IPS DF 6.9 (cell line): ENCODE measurements around the gene TTR.

Experiments
- DNase-seq: peaks from one replicate; pipeline ENCODE4 v3.0.0-alpha.2; 2013; ENCODE audit warnings: low read depth, low spot score
- H3K27ac ChIP-seq: one replicate; pipeline ENCODE4 v1.5.1; 2013; ENCODE audit warnings: low read length, control low read depth
- H3K27me3 ChIP-seq: 2 replicates; pipeline ENCODE4 v1.6.1; 2013; ENCODE audit warnings: mild to moderate bottlenecking, low read length; ENCODE audit not compliant: control insufficient read depth, insufficient read depth
- H3K36me3 ChIP-seq: 2 replicates; pipeline ENCODE4 v1.6.1; 2013; ENCODE audit warnings: low read length; ENCODE audit not compliant: control insufficient read depth, insufficient read depth
- H3K4me1 ChIP-seq: 2 replicates; pipeline ENCODE4 v1.6.1; 2013; ENCODE audit warnings: low read length; ENCODE audit not compliant: control insufficient read depth, insufficient read depth
- H3K4me3 ChIP-seq: 2 replicates; pipeline ENCODE4 v1.5.1; 2013; ENCODE audit warnings: mild to moderate bottlenecking, low read length
- H3K9me3 ChIP-seq: 2 replicates; pipeline ENCODE4 v1.6.1; 2013; ENCODE audit warnings: low read length, inconsistent platforms; ENCODE audit not compliant: control insufficient read depth, insufficient read depth
- WGBS: extraction: QIAGEN DNeasy Blood & Tissue Kit; methylation state at CpG from one replicate; pipeline ENCODE4 v1.1.7; 2013; ENCODE audit warnings: mixed read lengths, missing lambda C conversion rate; ENCODE audit not compliant: insufficient read length, insufficient coverage; 5-methylcytosine and 5-hydroxymethylcytosine counted together

TTR gene

GRCh38 chr18:31578126-31578525 is 13.6 kb upstream of the TTR start:
- Histone ChIP-seq H3K4me1 (no peaks in the 10 kb centered on the region), H3K4me3 (no peak overlapping the region), H3K9me3 (no peaks in the 10 kb centered on the region), H3K27ac (no peak overlapping the region), H3K27me3 (no peaks in the 10 kb centered on the region), H3K36me3 (no peaks in the 10 kb centered on the region)
- no CpG with 5 or more reads among the region's 4 CpGs for WGBS
- no peak for DNase-seq

- no CpG with 5 or more reads among the region's 2 CpGs for WGBS
- no peak overlapping the region for H3K27ac ChIP-seq
- H3K4me1 ChIP-seq = no peaks in the 10 kb centered on the region
- H3K9me3 ChIP-seq = no peaks in the 10 kb centered on the region
- DNase-seq = no peak
- no peaks in the 10 kb centered on the region for H3K27me3 ChIP-seq
- H3K36me3 ChIP-seq = no peaks in the 10 kb centered on the region
- H3K4me3 ChIP-seq = no peak overlapping the region
Observed at GRCh38 chr18:31579375-31579774, 12.3 kb upstream of the TTR start.

GRCh38 chr18:31581498-31582197 is 10.0 kb upstream of the TTR start:
- Histone ChIP-seq H3K4me1 (no peaks in the 10 kb centered on the region), H3K27ac (no peak overlapping the region), H3K9me3 (no peaks in the 10 kb centered on the region), H3K36me3 (no peaks in the 10 kb centered on the region), H3K27me3 (no peaks in the 10 kb centered on the region), H3K4me3 (no peak overlapping the region)
- WGBS = no CpG with 5 or more reads among the region's 4 CpGs
- no peak for DNase-seq

- Histone ChIP-seq H3K27me3 (no peaks in the 10 kb centered on the region), H3K36me3 (no peaks in the 10 kb centered on the region), H3K4me1 (no peaks in the 10 kb centered on the region), H3K9me3 (no peaks in the 10 kb centered on the region), H3K4me3 (no peak overlapping the region), H3K27ac (no peak overlapping the region)
- no CpG with 5 or more reads among the region's 5 CpGs for WGBS
- DNase-seq = no peak
Observed at GRCh38 chr18:31583185-31583854, 8.4 kb upstream of the TTR start.

- H3K4me3 ChIP-seq = no peak overlapping the region
- WGBS = no CpG with 5 or more reads among the region's 5 CpGs
- no peaks in the 10 kb centered on the region for H3K9me3 ChIP-seq
- no peaks in the 10 kb centered on the region for H3K36me3 ChIP-seq
- no peaks in the 10 kb centered on the region for H3K27me3 ChIP-seq
- no peaks in the 10 kb centered on the region for H3K4me1 ChIP-seq
- no peak for DNase-seq
- H3K27ac ChIP-seq = no peak overlapping the region
Observed at GRCh38 chr18:31585991-31586390, 5.7 kb upstream of the TTR start.

- H3K4me1 ChIP-seq = no peaks in the 10 kb centered on the region
Observed at GRCh38 chr18:31586616-31587015, 5.1 kb upstream of the TTR start.

GRCh38 chr18:31587529-31587928 is 4.1 kb upstream of the TTR start:
- no peaks in the 10 kb centered on the region for H3K27me3 ChIP-seq
- H3K27ac ChIP-seq = no peak overlapping the region
- DNase-seq = no peak
- H3K4me1 ChIP-seq = no peaks in the 10 kb centered on the region
- no peaks in the 10 kb centered on the region for H3K36me3 ChIP-seq
- 100% methylated on average over 1 of the region's 4 CpGs for WGBS
- no peaks in the 10 kb centered on the region for H3K9me3 ChIP-seq
- H3K4me3 ChIP-seq = no peak overlapping the region

More at GRCh38 chr18:31586616-31587015, 5.1 kb upstream of the TTR start:
- DNase-seq = no peak
- no peak overlapping the region for H3K27ac ChIP-seq
- no CpG with 5 or more reads among the region's 5 CpGs for WGBS
- no peaks in the 10 kb centered on the region for H3K9me3 ChIP-seq
- H3K27me3 ChIP-seq = no peaks in the 10 kb centered on the region
- no peaks in the 10 kb centered on the region for H3K36me3 ChIP-seq
- H3K4me3 ChIP-seq = no peak overlapping the region

- H3K27ac ChIP-seq = no peak overlapping the region
- no peaks in the 10 kb centered on the region for H3K9me3 ChIP-seq
- no peaks in the 10 kb centered on the region for H3K27me3 ChIP-seq
- no peak overlapping the region for H3K4me3 ChIP-seq
- H3K4me1 ChIP-seq = no peaks in the 10 kb centered on the region
- H3K36me3 ChIP-seq = no peaks in the 10 kb centered on the region
- DNase-seq = no peak
- no CpG with 5 or more reads among the region's 8 CpGs for WGBS
Observed at GRCh38 chr18:31590570-31590969, 1.1 kb upstream of the TTR start.

GRCh38 chr18:31591113-31591512 is 564 bp upstream of the TTR start:
- Histone ChIP-seq H3K4me3 (no peak overlapping the region), H3K4me1 (no peaks in the 10 kb centered on the region), H3K27ac (no peak overlapping the region), H3K9me3 (no peaks in the 10 kb centered on the region), H3K36me3 (no peaks in the 10 kb centered on the region), H3K27me3 (no peaks in the 10 kb centered on the region)
- DNase-seq = no peak
- WGBS = no CpG with 5 or more reads among the region's 2 CpGs

GRCh38 chr18:31592506-31593157 is 955 bp downstream of the TTR start:
- Histone ChIP-seq H3K27ac (no peak overlapping the region), H3K27me3 (no peaks in the 10 kb centered on the region), H3K4me1 (no peaks in the 10 kb centered on the region), H3K36me3 (no peaks in the 10 kb centered on the region), H3K4me3 (no peak overlapping the region), H3K9me3 (no peaks in the 10 kb centered on the region)
- no CpG with 5 or more reads among the region's 10 CpGs for WGBS
- DNase-seq = no peak
